ENCODE measurements around the gene KBTBD7.
"Not testable (repeated sequence)": the region's sequence is repeated elsewhere in the genome, so short reads cannot be mapped to it uniquely, and the experiment has no call there.

Gene KBTBD7

GRCh38 chr13:41196620-41197019 is 2.3 kb upstream of the KBTBD7 start:
- DNase-seq (ENCODE audit: low read depth in 2 of 2): no peak

- no peak for DNase-seq (ENCODE audit: low read depth in 2 of 2)
Measured at GRCh38 chr13:41196011-41196410, 1.6 kb upstream of the KBTBD7 start.

- DNase-seq (ENCODE audit: low read depth in 2 of 2): no peak
Measured at GRCh38 chr13:41193469-41193868, 900 bp downstream of the KBTBD7 start.

GRCh38 chr13:41188584-41188983 is 5.8 kb downstream of the KBTBD7 start:
- DNase-seq (ENCODE audit: low read depth in 2 of 2): no peak

- no peak for DNase-seq (ENCODE audit: low read depth in 2 of 2)
Measured at GRCh38 chr13:41186481-41186880, 7.9 kb downstream of the KBTBD7 start.

GRCh38 chr13:41182231-41182630 is 12.1 kb downstream of the KBTBD7 start:
- no peak for DNase-seq (ENCODE audit: low read depth in 2 of 2)

- DNase-seq (ENCODE audit: low read depth in 2 of 2): no peak
Measured at GRCh38 chr13:41179593-41180250, 14.6 kb downstream of the KBTBD7 start.

- no peak for DNase-seq (ENCODE audit: low read depth in 2 of 2)
Measured at GRCh38 chr13:41178040-41178439, 16.3 kb downstream of the KBTBD7 start.

- DNase-seq (ENCODE audit: low read depth in 2 of 2): no peak
Measured at GRCh38 chr13:41177616-41178015, 16.8 kb downstream of the KBTBD7 start.

GRCh38 chr13:41175576-41175975 is 18.8 kb downstream of the KBTBD7 start:
- DNase-seq (ENCODE audit: low read depth in 2 of 2): not testable (repeated sequence)

GRCh38 chr13:41162151-41162550 is 32.2 kb downstream of the KBTBD7 start:
- no peak for DNase-seq (ENCODE audit: low read depth in 2 of 2)

GRCh38 chr13:41159174-41159573 is 35.2 kb downstream of the KBTBD7 start:
- no peak for DNase-seq (ENCODE audit: low read depth in 2 of 2)

- no peak for DNase-seq (ENCODE audit: low read depth in 2 of 2)
Measured at GRCh38 chr13:41157048-41157717, 37.2 kb downstream of the KBTBD7 start.

- DNase-seq (ENCODE audit: low read depth in 2 of 2): no peak
Measured at GRCh38 chr13:41156620-41157019, 37.7 kb downstream of the KBTBD7 start.

GRCh38 chr13:41154042-41154441 is 40.3 kb downstream of the KBTBD7 start:
- no peak for DNase-seq (ENCODE audit: low read depth in 2 of 2)

- DNase-seq (ENCODE audit: low read depth in 2 of 2): no peak
Measured at GRCh38 chr13:41152005-41152404, 42.4 kb downstream of the KBTBD7 start.

- no peak for DNase-seq (ENCODE audit: low read depth in 2 of 2)
Measured at GRCh38 chr13:41150058-41150457, 44.3 kb downstream of the KBTBD7 start.

GRCh38 chr13:41148419-41149283 is 45.7 kb downstream of the KBTBD7 start:
- no peak for DNase-seq (ENCODE audit: low read depth in 2 of 2)

- DNase-seq (ENCODE audit: low read depth in 2 of 2): no peak
Measured at GRCh38 chr13:41145136-41145908, 49.0 kb downstream of the KBTBD7 start.

GRCh38 chr13:41144576-41144975 is 49.8 kb downstream of the KBTBD7 start:
- DNase-seq (ENCODE audit: low read depth in 2 of 2): no peak

All from stimulated activated CD4-positive, alpha-beta T cell treated with anti-CD3 and anti-CD28 coated beads, Interleukin-12 subunit alpha, Interleukin-12 subunit beta, amount 100 ng/mL, for 24 hours (primary cell).